NCI-H1105 treated with DMSO at 0.1 percent for 48 hours (cell line): ENCODE results near the gene PPM1H.
"Not testable (repeated sequence)": the region's sequence is repeated elsewhere in the genome, so short reads cannot be mapped to it uniquely, and the experiment has no call there.

ENCODE experiments used
- DNase-seq: peaks from one replicate; lab custom pipeline; 2025; lab: John Stamatoyannopoulos, UW

PPM1H gene

GRCh38 chr12:62909340-62909739, 25.6 kb downstream of the PPM1H start:
- DNase-seq, result no peak

DNA sequence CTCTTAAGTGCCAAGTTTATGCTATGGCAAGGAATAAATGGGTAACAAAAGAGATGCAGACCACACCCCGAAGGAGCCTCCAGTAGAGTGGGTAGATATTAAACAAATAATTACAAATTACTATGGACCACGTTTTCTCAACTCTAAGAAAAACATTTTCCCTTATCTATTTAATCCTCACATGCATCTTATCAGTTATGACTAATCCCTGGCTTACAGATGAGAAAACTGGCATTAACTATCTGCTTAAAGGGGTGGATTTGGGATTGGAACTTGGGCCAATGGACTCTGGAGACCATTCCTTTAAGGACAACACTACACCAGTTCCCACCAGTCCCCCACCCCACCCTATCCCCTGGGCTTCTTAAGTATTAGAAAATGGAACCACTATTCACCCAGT, 26.3 kb downstream of the PPM1H start:
- no peak for DNase-seq

DNA sequence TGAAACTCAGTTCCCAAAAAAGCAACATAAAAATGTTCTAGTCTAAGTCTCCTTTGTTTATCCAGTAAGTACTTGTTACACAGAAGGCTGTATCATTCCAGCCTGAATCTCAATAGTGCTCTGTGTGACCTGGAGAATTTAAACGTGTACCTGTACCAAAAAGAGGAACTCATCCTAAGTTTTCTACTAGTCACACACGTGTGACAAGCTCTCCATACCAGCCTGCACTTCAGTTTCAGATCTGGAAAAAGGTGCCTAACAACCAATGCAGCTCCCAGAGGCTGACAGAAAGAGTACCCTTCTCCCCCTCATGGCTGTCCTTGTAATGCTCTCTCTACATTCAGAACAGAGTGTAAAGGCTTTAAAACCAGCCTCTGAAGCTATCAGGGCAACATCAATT, 27.4 kb downstream of the PPM1H start:
- DNase-seq, result no peak

DNA sequence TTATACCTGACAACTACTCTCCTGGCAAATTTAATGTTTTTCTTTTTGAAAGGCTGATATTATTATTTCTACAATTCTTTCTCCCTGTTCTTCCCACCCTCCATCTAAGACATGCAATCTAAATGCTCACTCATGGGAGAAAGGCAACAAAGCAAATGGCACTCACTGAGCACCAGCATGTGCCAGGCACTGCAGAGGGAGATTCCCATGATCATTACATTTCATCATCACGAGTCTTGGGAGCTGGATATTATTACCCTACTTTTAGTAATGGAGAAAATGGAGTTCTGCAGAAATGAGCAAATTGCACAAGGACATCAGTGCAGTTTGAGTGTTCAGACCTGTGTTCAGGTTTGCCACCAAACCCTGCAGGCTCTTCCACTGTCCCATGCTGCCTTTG, 27.9 kb downstream of the PPM1H start:
- DNase-seq, result no peak

GRCh38 chr12:62903151-62903550, 31.8 kb downstream of the PPM1H start:
- DNase-seq, result no peak

DNA sequence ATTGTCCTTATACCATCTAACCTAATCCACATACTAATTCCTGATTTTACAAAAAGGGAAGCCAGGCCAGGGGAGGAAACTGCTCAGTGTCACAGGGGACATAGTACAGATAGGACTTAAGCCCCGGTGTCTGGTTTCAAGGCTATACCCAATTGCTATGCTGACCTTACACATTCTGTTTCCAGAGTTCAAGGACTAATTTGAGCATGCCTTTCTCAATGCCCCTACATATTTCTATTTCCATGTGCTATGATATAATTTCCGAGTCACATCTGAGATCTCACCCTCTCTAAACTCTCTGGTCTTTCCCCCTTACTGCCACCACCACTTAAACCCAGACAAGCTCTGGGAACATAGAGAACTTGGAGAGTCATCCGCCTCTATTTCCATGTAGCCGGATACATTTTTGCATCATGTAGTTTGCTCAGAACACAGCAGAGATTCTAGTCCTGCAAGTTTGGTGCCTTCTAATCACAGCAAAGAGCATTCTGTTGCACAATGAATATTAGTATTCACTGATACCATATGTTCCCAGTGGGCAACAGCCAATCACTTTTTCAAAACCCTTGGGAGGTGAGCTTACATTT, 34.2 kb downstream of the PPM1H start:
- DNase-seq, result no peak

DNA sequence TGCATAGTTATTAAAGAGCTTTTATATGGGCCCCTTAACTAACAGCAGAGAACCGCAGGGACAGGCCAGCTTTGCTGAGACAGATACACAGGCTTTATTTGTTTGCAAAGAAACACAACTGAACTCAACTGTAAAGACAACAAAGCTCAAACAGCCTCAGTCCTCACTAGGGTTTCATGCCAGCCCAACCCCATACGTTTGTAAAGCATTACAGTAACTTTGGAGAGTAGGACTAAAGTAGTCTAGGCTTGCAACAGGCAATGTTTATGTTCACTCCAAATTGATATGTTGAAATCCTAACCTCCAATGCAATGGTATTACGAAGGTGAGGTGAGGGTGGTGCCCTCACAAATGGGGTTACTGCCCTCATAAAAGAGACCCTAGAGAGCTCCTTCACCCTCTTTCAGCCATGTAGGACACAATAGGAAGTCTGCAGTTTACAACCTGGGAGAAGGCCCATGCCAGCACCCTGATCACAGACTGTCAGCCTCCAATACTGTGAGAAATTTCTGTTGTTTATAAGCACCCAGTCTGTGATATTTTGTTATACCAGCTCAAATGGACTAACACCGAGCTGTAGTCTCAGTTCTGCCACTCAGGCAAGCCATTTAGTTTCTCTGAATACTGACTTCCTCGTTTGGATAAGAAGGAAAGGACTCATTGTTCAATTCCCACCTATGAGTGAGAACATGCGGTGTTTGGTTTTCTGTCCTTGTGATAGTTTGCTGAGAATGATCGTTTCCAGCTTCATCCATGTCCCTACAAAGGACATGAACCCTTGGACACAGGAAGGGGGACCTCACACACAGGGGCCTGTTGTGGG, 35.2 kb downstream of the PPM1H start:
- no peak for DNase-seq

DNA sequence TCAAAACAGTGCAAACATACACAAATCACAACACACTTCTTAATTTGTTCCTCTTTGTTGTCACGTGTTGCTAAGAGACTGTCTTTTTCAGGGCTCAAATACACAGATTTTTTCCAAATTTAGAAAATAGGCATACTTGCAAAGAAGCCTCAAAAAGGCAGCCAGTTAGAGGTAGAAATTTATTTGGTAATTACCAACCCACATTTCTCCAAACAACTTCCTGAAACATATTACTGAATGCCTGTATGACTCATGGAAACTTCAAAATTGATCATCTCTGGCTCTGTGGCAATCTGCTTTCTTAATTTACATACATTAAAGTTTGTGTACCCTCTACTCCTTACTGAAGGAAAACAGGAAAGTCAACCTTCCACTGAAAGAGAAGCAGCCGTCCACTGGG, 36.4 kb downstream of the PPM1H start:
- no peak for DNase-seq

DNA sequence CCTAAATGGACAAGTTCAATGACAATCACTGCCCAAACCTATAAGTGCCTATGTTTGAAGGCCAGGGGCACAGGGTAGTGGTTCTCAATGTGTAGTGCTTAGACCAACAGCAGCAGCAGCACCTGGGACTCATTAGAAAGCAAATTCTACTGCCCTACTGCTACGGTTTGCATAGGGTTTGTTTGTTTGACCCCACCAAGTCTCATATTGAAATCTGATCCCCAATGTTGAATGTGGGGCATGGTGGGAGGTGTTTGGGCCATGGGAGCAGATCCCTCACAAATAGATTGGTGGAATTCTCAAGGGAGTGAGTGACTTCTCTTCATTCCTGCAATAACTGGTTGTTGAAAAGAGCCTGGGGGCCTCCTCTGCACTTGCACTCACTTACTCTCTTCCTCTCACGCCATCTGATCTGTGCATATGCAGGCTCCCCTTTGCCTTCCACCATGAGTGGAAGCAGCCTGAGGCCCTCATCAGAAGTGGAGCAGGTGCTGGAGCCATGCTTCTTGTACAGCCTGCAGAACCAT, 39.5 kb downstream of the PPM1H start:
- no peak for DNase-seq

DNA sequence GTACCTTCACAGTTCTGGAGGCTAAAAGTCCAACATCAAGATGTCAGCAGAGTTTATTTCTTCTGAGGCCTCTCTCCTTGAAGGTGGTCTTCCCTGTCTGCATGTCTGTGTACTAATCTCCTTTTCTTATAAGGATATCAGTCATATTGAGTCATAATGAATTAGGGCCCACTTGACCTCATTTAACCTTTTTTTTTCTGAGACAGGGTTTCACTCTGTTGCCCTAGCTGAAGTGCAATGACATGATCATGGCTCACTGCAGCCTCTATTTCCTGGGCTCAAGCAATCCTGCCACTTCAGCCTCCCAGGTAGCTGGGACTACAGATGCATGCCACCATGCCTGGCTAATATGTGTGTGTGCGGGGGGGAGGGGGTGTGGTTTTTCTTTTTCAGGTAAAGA, 41.7 kb downstream of the PPM1H start:
- DNase-seq, result no peak

DNA sequence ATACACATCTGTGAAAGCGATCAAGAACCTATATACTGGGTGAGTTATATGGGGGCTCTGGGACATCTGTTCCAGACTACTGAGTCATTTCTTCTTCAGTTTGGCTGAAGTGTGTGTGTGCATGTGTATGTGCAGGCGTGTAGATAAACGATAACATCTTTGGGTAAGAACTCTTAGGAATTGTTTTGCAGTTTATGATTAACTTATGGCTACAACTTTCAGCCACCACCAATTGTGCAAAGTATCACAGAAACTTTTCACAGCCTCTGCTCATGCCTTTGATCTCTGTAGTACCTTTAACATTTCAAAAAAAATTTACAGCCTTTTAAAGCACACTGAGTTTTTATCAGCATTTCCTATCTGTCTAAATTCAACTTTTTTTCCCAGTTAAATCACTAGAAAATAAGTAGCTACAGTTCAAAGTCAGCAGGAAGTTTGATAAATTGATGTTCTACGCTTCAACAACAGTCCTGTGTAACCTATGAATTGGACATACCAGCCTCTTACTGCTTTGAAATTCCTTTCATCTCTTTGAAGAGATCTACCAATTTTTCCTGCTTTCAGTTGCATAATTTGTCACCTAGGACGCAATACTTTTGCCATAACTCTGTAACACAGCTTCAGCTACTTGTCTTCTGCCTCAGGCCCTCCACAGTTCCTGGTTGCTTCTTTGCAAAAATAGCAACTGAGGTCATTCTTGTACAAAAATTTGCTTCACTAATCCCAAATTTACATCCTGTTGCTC, 43.0 kb downstream of the PPM1H start:
- DNase-seq, result no peak

GRCh38 chr12:62888454-62889110, 46.4 kb downstream of the PPM1H start:
- no peak for DNase-seq

DNA sequence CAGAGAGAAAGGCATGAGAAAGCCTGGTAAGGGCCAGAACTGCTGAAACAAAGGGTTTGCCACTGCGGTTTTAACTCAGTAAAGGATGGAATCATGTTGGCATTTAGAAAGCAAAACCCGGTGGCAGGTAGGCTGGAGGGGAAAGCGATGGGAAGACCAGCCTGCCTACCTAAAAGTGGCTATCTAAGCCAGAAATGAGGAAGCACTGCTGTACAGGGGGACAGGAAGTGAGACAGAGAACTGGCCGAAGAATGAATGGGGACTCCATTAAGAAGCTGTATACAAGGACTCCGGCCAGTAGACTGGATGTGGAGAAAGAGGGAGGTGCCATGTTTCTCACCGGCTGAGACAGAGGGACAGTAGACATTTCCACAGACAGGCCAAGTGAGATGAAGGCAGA, 48.2 kb downstream of the PPM1H start:
- DNase-seq, result no peak

DNA sequence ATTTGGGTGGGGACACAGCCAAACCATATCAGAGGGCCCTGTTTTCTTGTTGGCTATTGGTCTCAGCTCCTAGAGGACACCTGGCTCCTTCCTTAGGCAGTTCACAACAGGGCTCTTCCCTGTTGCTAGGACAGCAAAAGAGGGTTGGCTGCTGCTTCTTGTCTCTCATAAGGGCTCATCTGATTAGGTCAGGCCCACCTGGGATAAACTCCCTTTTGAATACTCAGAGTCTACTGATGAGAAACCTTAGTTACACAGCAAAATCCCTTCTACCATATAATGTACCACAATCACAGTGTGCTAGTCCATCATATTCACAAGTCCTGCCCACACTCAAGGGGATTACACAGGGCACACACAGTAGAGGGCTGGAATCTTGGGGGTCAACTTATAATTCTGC, 49.7 kb downstream of the PPM1H start:
- no peak for DNase-seq

- not testable (repeated sequence) for DNase-seq
Measured at GRCh38 chr12:62884832-62885231, 50.1 kb downstream of the PPM1H start.

DNA sequence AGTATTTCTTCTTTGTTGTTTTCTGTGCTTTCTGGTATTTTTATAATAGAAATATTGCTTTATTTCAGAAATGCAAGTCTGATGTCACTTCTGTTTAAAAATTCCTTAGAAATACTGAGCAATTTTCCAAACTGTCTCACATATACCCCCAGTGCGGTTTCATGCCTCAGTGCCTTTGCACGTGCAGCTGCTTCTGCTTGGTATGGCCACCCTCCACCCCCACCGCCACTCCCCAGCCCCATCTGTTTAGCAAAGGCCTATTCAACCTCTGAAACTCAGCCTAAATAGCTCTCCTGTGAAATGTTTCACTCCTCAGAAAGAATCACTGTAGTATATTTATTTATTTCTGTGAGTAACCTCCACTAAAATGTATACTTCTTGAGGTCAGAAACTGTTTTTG, 52.3 kb downstream of the PPM1H start:
- DNase-seq, result no peak

GRCh38 chr12:62882140-62882539, 52.8 kb downstream of the PPM1H start:
- no peak for DNase-seq

- DNase-seq, result no peak
Measured at GRCh38 chr12:62879691-62880090, 55.3 kb downstream of the PPM1H start.

GRCh38 chr12:62879228-62879627, 55.7 kb downstream of the PPM1H start:
- DNase-seq, result not testable (repeated sequence)

- DNase-seq, result no peak
Measured at GRCh38 chr12:62878211-62878610, 56.7 kb downstream of the PPM1H start.

GRCh38 chr12:62876938-62877548, 57.9 kb downstream of the PPM1H start:
- DNase-seq, result no peak
